ENCODE results near the gene COL5A3. TPM values are rescaled to one million over a fixed set of nuclear protein-coding genes. Genes with fewer than 3 reads are reported as not detected.
"Not testable (repeated sequence)": the region's sequence is repeated elsewhere in the genome, so short reads cannot be mapped to it uniquely, and the experiment has no call there.

COL5A3 gene
- polyA plus RNA-seq, 3 donors: 12.9 to 62.2 (median 43.2) TPM

DNA sequence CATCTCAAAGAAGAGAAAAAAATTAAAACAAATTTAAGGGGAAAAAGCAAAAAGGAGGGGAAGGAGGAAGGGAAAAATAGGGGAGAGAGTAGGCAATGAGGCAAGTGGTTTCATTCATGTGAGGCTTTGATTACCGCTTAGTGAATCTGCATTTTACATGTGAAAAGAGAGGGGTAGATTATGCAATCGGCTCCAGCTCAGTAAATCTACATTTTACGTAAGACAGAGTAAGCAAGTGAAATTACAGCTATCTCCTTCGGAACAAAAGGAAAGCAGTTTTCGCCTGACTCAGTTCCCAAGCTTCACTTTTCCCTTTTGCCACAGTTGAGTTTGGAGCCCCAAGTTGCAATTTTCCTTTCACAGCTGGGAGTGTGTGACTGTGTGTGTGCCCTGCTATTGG lies 58.0 kb downstream of the COL5A3 start:
- WGBS, 3 donors: 55 to 67% (median 65%) methylated on average over 5 of the region's 5 CpGs

DNA sequence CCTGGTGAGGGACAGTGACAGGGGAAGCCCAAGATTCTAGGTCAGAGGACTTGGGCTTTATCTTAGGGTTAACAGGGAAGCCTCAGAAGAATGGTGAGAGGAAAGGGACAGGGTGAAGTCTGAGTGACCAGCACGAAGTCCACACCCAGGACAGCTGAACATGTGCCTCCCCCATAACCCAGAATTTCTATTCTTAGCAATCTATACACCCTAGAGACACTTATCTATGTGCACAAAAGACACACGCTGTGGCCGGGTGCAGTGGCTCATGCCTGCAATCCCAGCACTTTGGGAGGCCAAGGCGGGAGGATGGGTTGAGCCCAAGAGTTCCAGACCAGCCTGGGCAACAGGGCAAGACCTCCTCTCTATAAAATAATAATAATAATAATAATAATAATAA lies 62.9 kb downstream of the COL5A3 start:
- 48 to 69% (median 61%) methylated on average over 4 of the region's 4 CpGs for WGBS, 3 donors
- H3K27ac ChIP-seq (ENCODE audit: low read depth, low read length): no peak overlapping the region

More for the DNA sequence above, 58.0 kb downstream of the COL5A3 start:
- H3K27ac ChIP-seq (ENCODE audit: low read depth, low read length): no peak overlapping the region

DNA sequence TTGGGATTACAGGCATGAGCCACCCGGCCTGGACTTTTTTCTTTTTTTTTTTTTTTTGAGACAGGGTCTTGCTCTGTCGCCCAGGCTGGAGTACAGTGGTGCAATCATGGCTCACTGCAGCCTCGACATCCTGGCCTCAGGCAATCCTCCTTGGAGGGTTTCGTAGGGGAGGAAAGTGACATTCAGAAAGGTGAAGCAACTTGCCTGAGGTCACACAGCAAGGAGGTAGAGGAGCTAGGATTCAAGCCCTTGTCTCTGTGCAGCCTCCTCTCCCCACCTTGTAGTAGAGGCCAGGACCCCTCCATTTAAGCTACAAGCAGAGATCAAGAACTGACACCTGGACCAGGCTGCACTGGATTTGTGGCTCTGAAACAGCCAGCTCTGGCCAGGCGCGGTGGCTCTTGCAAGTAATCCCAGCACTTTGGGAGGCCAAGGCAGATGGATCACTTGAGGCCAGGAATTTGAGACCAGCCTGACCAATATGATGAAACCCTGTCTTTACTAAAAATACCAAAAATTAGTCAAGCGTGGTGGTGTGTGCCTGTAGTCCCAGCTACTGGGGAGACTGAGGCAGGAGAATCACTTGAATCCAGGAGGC lies 63.7 kb downstream of the COL5A3 start:
- not testable (repeated sequence) for H3K27ac ChIP-seq (ENCODE audit: low read depth, low read length)
- WGBS, 3 donors: 72 to 79% (median 74%) methylated on average over 7 of the region's 7 CpGs

DNA sequence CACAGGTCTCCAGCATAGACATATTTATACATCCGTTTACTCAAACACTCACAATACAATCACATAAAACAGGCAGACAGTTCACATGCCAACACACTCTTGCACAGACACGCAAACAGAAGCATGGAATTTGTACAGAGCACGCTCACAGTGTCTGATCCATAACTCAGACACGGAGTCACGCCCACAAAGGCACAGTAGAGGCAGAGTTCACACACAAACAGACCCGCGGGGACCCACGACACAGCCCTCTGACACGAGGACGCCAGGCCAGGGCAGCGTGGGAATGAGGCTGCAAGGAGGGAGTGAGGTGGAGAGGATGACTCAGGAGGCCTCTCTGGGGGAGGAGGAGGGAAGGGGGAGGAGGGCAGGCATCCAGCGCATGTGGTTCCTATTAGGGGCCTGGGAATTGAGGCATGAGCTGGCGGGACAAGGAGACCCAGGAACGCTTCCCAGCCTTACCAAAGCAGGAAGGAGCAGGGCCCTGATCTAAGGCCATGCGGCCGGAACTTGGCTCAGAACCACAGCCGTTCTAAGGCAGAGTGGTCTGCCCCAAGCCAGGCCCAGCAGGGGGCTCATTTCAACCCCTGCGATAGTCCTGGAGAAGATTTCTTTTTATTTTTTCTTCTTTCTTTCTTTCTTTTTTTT lies 64.9 kb downstream of the COL5A3 start:
- WGBS, 3 donors: 28 to 37% (median 30%) methylated on average over 18 of the region's 18 CpGs

DNA sequence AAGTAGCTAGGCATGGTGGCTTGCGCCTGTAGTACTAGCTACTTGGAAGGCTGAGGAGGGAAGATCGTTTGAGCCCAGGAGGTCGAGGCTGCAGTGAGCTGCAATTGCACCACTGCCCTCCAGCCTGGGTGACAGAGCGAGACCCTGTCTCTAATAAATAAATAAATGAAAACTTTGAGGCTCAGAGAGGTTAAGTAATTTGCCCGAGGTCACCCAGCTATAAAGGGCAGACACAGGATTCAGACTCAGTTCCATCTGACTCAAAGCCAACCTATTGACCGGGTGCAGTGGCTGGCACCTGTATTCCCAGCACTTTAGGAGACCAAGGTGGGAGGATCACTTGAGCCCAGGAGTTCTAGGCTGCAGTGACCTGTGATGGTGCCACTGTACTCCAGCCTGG lies 66.6 kb downstream of the COL5A3 start:
- WGBS, 3 donors: 76 to 90% (median 88%) methylated on average over 6 of the region's 6 CpGs
- no peak overlapping the region for H3K27ac ChIP-seq (ENCODE audit: low read depth, low read length)

More for the DNA sequence above, 64.9 kb downstream of the COL5A3 start:
- H3K27ac ChIP-seq (ENCODE audit: low read depth, low read length): no peak overlapping the region

DNA sequence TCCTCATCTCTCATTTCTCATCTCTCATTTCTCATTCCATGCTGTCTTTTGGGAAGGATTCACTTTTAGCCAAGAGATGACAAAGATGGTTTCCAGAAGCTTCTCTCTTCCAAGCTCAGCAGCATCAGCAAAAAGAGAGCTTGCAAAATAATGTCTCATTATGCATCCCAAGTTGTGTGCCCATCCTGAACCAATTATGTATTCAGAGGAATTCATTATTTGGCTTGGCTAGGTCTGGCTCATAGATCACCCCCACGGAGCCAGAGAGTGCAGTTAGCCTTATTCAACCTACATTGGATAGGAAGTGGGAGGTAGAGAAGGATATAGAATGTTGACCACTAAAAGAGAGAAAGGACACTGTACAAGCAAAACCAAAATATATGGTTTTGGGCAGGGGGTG lies 68.6 kb downstream of the COL5A3 start:
- WGBS, 3 donors: 48 to 58% (median 51%) methylated on average over 1 of the region's 1 CpG
- H3K27ac ChIP-seq (ENCODE audit: low read depth, low read length): no peak overlapping the region

DNA sequence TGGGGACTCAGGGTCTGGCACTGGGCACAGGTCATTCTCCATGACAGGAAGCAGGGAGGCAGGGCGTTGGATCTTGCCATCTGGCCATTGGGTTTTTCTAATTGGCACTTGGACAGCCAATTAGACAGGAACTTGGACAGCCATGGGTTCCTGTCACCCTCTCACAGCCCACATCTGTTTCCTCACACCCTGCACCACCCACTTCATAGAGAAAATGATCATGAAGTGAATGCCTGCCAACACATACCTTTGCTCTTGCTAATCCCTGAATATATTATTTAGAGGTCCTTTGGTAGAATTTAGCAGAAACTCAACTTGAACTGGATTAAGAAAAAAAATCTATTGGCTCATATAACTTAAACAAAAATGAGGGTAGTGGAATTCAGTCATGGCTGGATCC lies 69.1 kb downstream of the COL5A3 start:
- 33 to 55% (median 53%) methylated on average over 1 of the region's 1 CpG for WGBS, 3 donors
- H3K27ac ChIP-seq (ENCODE audit: low read depth, low read length): no peak overlapping the region

DNA sequence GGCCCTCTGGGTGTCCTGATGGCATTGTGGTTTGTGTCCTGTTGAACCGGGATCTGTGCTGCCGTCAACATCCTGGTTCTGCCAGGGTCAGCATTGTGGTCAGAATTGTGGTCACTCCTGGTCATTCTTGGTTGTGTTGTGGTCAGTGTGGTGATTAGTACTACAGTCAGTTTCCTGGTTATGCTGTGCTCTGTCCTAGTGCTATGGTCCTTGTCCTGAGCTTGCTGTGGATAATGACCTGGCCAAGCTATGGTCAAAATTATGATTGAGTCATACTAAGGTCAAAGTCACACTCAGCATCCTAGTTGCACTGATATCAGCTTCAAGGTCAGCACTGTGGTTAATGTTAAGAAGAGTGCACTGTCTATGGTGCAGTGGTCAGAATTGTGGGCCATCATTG lies 69.5 kb downstream of the COL5A3 start:
- WGBS, 3 donors: 59 to 77% (median 65%) methylated on average over 2 of the region's 2 CpGs

DNA sequence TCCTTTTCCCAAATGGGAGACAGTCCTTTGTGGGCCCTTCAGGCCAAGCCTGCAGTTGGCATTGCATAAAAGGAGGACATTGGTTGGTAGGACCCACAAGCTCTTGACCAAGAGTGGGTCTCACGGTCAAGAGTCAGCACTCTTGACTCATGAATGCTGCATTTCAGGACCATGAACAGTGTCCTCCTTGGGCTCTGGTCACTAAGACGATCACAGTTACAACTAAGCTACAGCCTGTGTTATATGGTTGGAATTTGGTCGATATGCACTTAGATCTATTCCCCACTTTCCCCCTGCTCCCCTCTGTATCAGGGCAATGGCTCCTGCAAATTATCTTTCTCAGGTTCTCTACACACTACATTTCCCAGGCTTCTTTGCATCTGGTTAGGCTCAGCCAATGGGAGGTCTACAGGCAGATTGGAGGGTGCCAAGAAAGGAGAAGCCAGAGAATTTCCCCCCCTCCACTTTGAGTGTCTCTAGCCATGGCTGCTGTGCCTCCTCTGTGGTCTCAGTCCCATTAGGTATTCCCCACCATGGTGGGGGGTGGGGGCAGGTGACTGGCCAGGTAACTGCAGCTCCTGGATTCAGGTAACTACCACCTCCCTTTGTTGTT lies 70.9 kb downstream of the COL5A3 start:
- no peak overlapping the region for H3K27ac ChIP-seq (ENCODE audit: low read depth, low read length)
- WGBS, 3 donors: 50 to 52% (median 51%) methylated on average over 3 of the region's 3 CpGs

More for the DNA sequence above, 69.5 kb downstream of the COL5A3 start:
- no peak overlapping the region for H3K27ac ChIP-seq (ENCODE audit: low read depth, low read length)

DNA sequence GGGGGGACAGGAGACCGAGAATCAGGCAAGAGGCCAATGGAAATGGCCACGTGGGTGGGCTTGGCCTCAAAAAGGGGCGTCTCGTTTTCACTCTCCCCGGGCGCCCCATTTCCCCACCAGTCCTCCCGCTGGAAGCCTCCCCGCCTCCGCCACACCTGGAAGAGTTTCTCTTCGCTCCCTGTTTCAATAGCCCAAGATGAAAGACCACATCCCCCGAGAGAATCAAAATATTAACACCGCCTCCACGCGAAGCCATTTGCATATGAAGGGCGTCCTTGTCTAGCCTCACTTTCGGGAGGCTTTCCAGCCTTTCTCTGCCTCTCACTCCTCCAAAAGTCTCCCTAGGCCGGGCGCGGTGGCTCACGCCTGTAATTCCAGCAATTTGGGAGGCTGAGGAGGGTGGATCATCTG lies 73.3 kb downstream of the COL5A3 start:
- no peak overlapping the region for H3K27ac ChIP-seq (ENCODE audit: low read depth, low read length)
- WGBS, 3 donors: 11 to 14% (median 13%) methylated on average over 19 to 20 of the region's 20 CpGs

DNA sequence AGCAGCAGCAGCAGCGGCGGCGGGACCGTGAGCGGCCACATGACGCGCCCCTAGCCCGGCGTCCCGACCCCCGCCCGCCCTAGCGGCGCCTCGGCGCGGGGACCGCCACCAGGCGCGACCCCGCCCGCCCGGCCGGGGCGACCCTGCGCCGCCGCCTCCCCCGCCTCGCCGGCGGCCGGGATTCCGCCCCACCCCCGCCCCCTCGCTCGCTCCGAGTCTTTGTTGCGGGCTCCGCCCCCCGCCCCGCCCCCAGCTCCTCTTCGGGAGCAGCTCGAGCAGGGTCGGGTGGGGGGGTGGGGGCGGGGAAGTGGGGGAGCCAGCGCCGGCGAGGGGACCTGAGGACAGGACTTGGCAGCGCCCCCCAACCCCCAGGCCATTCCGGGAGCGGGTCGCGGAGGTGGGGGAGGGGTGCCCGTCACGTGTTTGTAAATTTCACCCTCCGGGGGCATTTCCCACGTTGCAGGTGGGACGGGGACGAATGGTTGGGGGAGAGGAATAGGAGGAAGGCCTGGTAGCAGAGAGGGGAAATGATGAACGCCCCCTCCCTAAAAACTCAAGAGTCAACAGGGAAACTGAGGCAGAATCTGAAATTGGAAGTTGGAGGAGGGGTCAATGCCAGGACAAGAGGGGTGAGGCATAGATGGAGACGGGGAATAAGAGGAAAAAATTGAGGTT lies 73.8 kb downstream of the COL5A3 start, which contains the start of gene OLFM2:
TSS of gene OLFM2 (minus strand) at position 190 of the 675 bp plus-strand sequence. CDS start at position 41, 149 bp downstream.
- 1 to 2% (median 1%) methylated on average over 43 to 61 of the region's 62 CpGs for WGBS, 3 donors
- H3K27ac ChIP-seq (ENCODE audit: low read depth, low read length): no peak within 1 kb of the TSS

DNA sequence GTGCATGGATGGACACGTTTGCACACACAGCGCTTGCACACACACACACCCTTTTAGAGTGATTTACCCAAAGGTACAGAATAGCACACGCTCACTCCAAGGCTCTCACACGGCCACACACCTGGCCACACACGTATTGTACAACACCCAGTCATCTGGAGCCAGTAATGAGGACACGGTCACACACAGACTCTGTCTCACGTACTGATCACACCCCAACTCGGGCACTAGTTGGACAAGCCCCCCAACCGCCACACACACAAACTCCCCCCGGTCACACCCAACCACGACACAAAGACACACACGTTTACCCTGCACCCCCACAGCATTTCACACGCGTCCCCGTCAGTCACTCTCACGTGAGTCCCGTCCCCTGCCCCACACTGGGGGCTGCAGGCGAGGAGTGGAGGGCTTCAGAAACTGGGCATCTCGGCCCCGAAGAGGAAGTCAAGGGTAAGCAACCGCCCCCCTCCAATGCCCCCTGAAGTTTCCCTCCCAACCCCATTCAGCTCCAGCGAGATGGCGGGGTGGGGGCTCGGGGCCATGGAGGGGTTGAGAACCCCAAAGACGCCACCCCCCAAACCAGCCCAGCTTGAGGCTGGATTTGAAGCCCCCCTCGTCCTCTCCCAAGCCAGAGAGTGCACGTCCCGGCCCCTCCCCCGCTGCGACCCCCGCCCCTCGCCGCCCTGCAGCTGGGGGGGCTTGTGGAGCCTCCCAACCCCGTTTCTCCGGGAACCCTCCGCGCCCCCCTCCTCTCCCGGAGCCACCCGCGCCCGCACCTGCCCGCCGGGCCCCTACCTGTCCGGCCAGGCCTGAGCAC lies 74.6 kb downstream of the COL5A3 start:
- 2 to 3% (median 2%) methylated on average over 36 to 43 of the region's 44 CpGs for WGBS, 3 donors
- no peak overlapping the region for H3K27ac ChIP-seq (ENCODE audit: low read depth, low read length)

DNA sequence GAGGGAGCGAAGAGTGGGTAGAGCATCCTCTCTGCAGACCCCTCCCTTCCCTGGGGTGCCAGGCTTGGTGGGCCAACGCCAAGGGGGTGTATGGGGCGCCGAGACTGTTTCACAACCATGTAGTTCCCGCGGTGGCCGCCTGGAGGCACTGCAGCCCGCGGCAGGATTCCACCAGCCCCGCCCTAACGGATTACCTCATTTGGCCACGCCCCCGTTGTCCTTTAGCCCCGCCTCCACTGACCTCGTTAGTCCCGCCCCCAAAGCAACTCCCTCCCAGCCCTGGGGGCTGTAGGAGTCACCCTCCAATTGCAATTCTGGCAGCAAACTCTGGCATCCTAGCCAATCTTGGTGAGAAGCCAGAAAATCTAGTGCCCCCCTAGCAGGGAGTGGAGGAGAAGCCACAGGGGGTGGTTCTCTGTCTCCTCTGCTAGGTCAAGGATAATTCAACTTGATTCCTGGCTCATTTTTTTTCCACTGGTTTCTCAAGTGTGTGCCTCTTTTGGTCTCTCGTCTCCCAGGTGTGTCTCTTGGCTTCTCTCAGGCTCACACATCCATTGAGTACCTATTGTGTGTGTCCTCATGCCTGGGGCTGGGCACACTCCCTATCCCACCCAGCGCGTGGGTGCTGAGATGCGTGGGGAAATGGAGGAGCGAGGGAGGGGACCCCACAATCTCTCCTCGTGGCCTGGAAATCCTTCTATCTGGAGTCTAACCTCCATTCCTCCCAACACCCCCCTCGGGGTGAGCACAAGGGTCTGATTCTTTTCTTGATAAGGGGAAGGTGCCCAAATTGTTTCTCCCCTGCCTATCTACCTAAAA lies 76.0 kb downstream of the COL5A3 start:
- H3K27ac ChIP-seq (ENCODE audit: low read depth, low read length): no peak overlapping the region
- 10 to 18% (median 15%) methylated on average over 18 to 23 of the region's 23 CpGs for WGBS, 3 donors

DNA sequence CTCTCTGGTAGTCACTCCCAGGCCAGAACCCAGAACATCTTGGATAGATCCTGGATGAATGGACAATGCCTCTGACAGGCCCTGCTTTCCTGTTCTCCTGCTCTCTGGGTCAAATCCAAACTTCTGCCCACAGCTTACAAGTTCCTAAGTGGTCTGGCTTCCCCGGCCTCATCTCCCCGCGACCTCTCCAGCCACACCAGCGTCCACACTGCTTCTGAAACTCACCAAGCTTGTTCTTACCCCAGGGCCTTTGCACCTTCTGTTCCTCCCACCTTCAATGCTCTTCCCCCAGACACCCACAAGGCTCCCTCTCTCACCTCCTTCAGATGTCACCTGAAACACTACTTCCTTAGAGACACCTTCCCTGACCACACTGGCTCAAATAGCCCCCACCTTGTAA lies 77.5 kb downstream of the COL5A3 start:
- H3K27ac ChIP-seq (ENCODE audit: low read depth, low read length): no peak overlapping the region
- 77 to 89% (median 89%) methylated on average over 4 of the region's 4 CpGs for WGBS, 3 donors

DNA sequence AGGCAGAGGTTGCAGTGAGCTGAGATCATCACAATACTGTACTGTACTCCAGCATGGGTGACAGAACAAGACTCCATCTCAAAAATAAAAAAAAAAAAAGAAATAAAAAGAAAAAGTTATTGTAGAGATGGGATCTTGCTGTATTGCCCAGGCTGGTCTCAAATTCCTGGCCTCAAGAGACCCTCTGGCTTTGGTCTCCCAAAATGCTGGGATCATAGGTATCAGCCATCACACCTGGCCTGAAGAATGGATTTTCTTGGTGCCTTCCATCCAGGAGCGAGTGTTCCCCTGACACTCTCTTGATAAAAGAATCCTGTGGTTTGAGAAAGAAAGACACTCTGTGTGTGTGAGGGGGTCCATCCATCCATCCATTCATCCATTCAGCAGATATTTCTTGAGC lies 78.7 kb downstream of the COL5A3 start:
- 78 to 90% (median 82%) methylated on average over 1 of the region's 1 CpG for WGBS, 3 donors
- H3K27ac ChIP-seq (ENCODE audit: low read depth, low read length): no peak overlapping the region

DNA sequence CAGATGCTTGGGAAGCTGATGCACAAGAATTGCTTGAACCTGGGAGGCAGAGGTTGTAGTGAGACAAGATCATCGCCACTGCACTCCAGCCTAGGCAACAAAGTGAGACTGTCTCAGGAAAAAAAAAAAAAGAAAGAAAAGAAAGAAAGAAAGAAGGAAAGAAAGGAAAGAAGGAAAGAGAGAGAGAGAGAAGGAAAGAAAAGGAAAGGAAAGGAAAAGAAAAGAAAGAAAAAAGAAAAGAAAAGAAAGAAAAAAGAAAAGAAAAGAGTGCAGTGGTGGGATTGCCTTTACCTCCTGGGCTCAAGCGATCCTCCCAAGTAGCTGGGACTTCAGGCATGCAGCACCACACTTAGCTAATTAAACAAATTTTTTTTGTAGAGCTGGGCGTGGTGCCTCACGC lies 86.9 kb downstream of the COL5A3 start:
- 89 to 93% (median 90%) methylated on average over 4 of the region's 4 CpGs for WGBS, 3 donors
- no peak overlapping the region for H3K27ac ChIP-seq (ENCODE audit: low read depth, low read length)

DNA sequence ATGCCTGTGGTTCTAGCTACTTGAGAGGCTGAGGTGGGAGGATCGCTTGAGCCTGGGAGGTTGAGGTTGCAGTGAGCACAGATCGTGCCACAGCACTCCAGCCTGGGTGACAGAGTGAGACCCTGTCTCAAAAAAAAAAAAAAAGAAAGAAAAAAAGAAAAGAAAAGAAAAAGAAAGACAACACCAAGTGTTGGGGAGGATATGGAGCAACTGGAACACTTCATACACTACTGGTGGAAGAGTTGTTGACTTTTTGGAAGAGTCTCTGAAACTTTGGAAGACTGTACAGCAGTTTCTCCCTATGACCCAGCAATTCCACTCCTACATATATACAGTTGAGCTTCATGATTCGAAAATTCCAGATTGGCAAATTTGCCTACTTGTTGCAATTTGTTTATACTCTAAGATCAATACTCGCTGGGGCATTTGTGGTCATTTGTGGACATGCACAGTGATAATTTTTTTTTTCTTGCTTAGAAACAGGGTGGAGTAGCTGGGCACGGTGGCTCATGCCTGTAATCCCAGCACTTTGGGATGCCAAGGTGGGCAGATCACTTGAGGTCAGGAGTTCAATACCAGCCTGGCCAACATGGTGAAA lies 87.4 kb downstream of the COL5A3 start:
- 82 to 89% (median 89%) methylated on average over 5 of the region's 5 CpGs for WGBS, 3 donors
- H3K27ac ChIP-seq (ENCODE audit: low read depth, low read length): not testable (repeated sequence)

Measured in adipose tissue (tissue), 3 donors.